Fibroblast of lung (primary cell): ENCODE results near the gene EIF4G1. TPM values are rescaled to one million over a fixed set of nuclear protein-coding genes. Genes with fewer than 3 reads are reported as not detected.

Source experiments
- DNase-seq, 2 donors: peaks; one replicate each; pipeline versions ENCODE4 v3.0.0 to v3.0.0-alpha.2; 2010; ENCODE audit warnings: low read depth in 2 of 2
- H2AFZ ChIP-seq: 2 replicates; pipeline ENCODE4 v1.5.1; 2012; ENCODE audit warnings: low read length, control low read depth, inconsistent platforms
- H3K27ac ChIP-seq: 2 replicates; pipeline ENCODE4 v1.5.1; 2011; ENCODE audit warnings: low read length, control low read depth; ENCODE audit not compliant: insufficient read depth
- H3K27me3 ChIP-seq: 2 replicates; pipeline ENCODE4 v1.5.1; 2011; ENCODE audit warnings: mild to moderate bottlenecking, low read length; ENCODE audit not compliant: control insufficient read depth, insufficient read depth
- H3K36me3 ChIP-seq: 2 replicates; pipeline ENCODE4 v1.5.1; 2011; ENCODE audit warnings: low read length; ENCODE audit not compliant: control insufficient read depth, insufficient read depth
- H3K4me1 ChIP-seq: 2 replicates; pipeline ENCODE4 v1.5.1; 2011; ENCODE audit warnings: low read length; ENCODE audit not compliant: control insufficient read depth, insufficient read depth; ENCODE audit errors: extremely low read depth
- H3K4me2 ChIP-seq: 2 replicates; pipeline ENCODE4 v1.5.1; 2011; ENCODE audit warnings: low read length, control low read depth; ENCODE audit not compliant: insufficient read depth; ENCODE audit errors: extremely low read depth
- H3K4me3 ChIP-seq, 4 experiments: fragments of 200-600 bp in 1 of 4; sonication (generic) in 1 of 4; replicated peaks in 1 of 4; 2 replicates each; pipeline ENCODE4 v1.5.1; 2011 to 2016; ENCODE audit warnings: low read length in 4 of 4, low read depth in 3 of 4, mild to moderate bottlenecking in 3 of 4, control low read depth in 2 of 4, inconsistent platforms in 1 of 4, mixed read lengths in 1 of 4; ENCODE audit not compliant: insufficient read depth in 1 of 4; ENCODE audit errors: control extremely low read depth in 1 of 4
- H3K79me2 ChIP-seq: 2 replicates; pipeline ENCODE4 v1.5.1; 2012; ENCODE audit warnings: mild to moderate bottlenecking, low read length, inconsistent platforms; ENCODE audit not compliant: control insufficient read depth, insufficient read depth
- H3K9ac ChIP-seq: 2 replicates; pipeline ENCODE4 v1.5.1; 2011; ENCODE audit warnings: mild to moderate bottlenecking, low read length, control low read depth; ENCODE audit not compliant: insufficient read depth
- H3K9me3 ChIP-seq: 2 replicates; pipeline ENCODE4 v1.5.1; 2012; ENCODE audit warnings: low read depth, low read length; ENCODE audit not compliant: control insufficient read depth, insufficient read depth
- H4K20me1 ChIP-seq: 2 replicates; pipeline ENCODE4 v1.5.1; 2011; ENCODE audit warnings: low read length; ENCODE audit not compliant: control insufficient read depth, insufficient read depth; ENCODE audit errors: extremely low read depth
- EZH2 ChIP-seq: IDR thresholded peaks from 2 replicates; pipeline ENCODE4 v1.5.1; 2012; ENCODE audit warnings: low read length, control low read depth, mild to moderate bottlenecking; ENCODE audit errors: missing control alignments
- polyA plus RNA-seq, 2 donors: library from polyadenylated mRNA; depleted of rRNA in 1 of 2; stranded (reverse) in 1 of 2; unstranded in 1 of 2; fragments of >200 nt; gene quantifications; 2 replicates each; pipeline ENCODE4 v1.2.1, GENCODE V29; 2011 to 2012; ENCODE audit warnings: missing spikeins in 1 of 2
- total RNA-seq: library from RNA; depleted of rRNA; stranded (reverse); fragments of >200 nt; gene quantifications from 2 replicates; pipeline ENCODE4 v1.2.1, GENCODE V29; 2014
- TF ChIP-seq, protein P1 (sequence below), 2 donors: IDR thresholded peaks in 1 of 2; conservative IDR thresholded peaks in 1 of 2; 1 replicate in 1 of 2; 2 replicates in 1 of 2; pipeline ENCODE4 v1.5.1; 2011 to 2012; ENCODE audit warnings: low read length in 2 of 2, control low read depth in 1 of 2, inconsistent platforms in 1 of 2, low read depth in 1 of 2, mild to moderate bottlenecking in 1 of 2

Gene EIF4G1
- total and polyA plus RNA-seq, 2 donors (not counting 1 experiment from before 2014, with no cell fraction given), result 235 to 263 TPM

DNA sequence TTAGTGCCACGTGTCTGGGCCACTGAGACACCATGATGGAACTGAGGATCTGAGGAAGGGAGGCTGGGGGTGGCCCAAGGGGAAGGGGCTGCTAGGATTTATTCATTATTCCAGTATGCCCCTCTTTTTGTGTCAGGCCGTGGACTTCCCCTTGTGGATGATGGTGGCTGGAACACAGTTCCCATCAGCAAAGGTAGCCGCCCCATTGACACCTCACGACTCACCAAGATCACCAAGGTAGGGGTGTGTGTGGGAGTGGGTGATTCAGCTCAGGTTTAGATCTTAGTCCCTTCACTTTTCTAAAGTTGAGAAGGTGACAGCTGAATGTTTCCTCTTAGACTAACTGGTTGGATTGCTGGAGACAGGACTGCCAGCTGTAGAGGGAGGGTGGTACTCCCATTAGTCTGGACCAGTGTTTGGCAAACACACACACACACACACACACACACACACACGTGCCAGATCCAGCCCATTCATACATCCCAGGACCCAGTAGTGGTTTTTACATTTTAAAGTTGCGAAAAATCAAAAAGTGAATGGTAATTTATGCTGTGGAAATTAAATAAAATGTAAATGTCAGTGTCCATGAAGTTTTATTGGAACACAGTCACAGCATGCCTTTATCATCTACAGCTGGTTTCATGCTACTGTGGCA is 11.4 kb downstream of the EIF4G1 start:
- Histone ChIP-seq H3K4me3 (no peak overlapping the region), H3K36me3 (peaks cover 64% of the 10 kb centered on the region), H3K79me2 (peaks cover 62% of the 10 kb centered on the region), H3K9me3 (no peaks in the 10 kb centered on the region), H3K4me1 (peaks cover 3% of the 10 kb centered on the region), H4K20me1 (no peaks in the 10 kb centered on the region), H2AFZ (no peak overlapping the region), H3K27me3 (no peaks in the 10 kb centered on the region), H3K27ac (no peak overlapping the region), H3K4me2 (no peak overlapping the region), H3K9ac (no peak overlapping the region)
- TF ChIP-seq, protein P1, sequence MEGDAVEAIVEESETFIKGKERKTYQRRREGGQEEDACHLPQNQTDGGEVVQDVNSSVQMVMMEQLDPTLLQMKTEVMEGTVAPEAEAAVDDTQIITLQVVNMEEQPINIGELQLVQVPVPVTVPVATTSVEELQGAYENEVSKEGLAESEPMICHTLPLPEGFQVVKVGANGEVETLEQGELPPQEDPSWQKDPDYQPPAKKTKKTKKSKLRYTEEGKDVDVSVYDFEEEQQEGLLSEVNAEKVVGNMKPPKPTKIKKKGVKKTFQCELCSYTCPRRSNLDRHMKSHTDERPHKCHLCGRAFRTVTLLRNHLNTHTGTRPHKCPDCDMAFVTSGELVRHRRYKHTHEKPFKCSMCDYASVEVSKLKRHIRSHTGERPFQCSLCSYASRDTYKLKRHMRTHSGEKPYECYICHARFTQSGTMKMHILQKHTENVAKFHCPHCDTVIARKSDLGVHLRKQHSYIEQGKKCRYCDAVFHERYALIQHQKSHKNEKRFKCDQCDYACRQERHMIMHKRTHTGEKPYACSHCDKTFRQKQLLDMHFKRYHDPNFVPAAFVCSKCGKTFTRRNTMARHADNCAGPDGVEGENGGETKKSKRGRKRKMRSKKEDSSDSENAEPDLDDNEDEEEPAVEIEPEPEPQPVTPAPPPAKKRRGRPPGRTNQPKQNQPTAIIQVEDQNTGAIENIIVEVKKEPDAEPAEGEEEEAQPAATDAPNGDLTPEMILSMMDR (conservative IDR thresholded peaks at IDR 0.05 in 1 of 2, IDR thresholded peaks at IDR 0.05 in 1 of 2; ENCODE audit: low read depth in 1 of 2, low read length in 2 of 2), result no peak
- TF ChIP-seq EZH2, result no peak
- no peak for DNase-seq

DNA sequence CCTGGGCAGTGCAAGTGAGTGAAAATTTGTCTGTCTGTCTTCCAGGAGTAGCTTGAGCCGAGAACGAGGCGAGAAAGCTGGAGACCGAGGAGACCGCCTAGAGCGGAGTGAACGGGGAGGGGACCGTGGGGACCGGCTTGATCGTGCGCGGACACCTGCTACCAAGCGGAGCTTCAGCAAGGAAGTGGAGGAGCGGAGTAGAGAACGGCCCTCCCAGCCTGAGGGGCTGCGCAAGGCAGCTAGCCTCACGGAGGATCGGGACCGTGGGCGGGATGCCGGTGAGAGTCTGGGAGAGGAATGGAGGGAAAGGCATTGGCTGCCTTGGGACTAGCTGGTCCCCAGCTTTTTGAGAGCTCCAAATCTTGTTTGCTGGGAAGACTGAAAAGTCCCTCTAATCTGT is 12.8 kb downstream of the EIF4G1 start:
- Histone ChIP-seq H3K36me3 (peaks cover 58% of the 10 kb centered on the region), H3K4me2 (no peak overlapping the region), H3K27ac (no peak overlapping the region), H3K27me3 (no peaks in the 10 kb centered on the region), H4K20me1 (no peaks in the 10 kb centered on the region), H3K4me1 (peaks cover 6% of the 10 kb centered on the region), H3K9me3 (no peaks in the 10 kb centered on the region), H3K9ac (no peak overlapping the region), H2AFZ (no peak overlapping the region), H3K79me2 (peaks cover 56% of the 10 kb centered on the region), H3K4me3 (no peak overlapping the region)
- TF ChIP-seq, protein P1 (conservative IDR thresholded peaks at IDR 0.05 in 1 of 2, IDR thresholded peaks at IDR 0.05 in 1 of 2; ENCODE audit: low read depth in 1 of 2, low read length in 2 of 2), result no peak
- no peak for TF ChIP-seq EZH2
- no peak for DNase-seq

DNA sequence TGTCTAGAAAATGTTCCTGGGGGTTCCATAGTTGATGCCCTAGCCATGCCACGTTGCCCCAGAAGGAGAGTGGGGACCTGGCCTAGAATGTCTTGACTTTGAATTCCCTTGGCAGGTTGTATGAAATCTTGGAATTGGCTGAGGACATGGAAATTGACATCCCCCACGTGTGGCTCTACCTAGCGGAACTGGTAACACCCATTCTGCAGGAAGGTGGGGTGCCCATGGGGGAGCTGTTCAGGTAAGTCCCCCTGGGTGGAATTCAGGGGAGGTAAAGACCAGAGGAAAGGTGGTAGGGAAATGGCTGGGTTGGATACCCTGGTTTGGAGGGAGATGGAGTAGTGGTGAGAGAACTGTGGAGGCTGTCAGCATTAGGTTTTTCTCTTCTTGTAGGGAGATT is 14.1 kb downstream of the EIF4G1 start:
- no peak overlapping the region for H3K4me2 ChIP-seq
- H3K79me2 ChIP-seq, result peaks cover 47% of the 10 kb centered on the region
- no peak overlapping the region for H3K9ac ChIP-seq
- DNase-seq, result no peak
- no peak overlapping the region for H2AFZ ChIP-seq
- no peak overlapping the region for H3K4me3 ChIP-seq
- H3K36me3 ChIP-seq, result peaks cover 51% of the 10 kb centered on the region
- H3K4me1 ChIP-seq, result peaks cover 11% of the 10 kb centered on the region
- no peak for TF ChIP-seq EZH2
- TF ChIP-seq, protein P1 (conservative IDR thresholded peaks at IDR 0.05 in 1 of 2, IDR thresholded peaks at IDR 0.05 in 1 of 2; ENCODE audit: low read depth in 1 of 2, low read length in 2 of 2), result no peak
- no peak overlapping the region for H3K27ac ChIP-seq
- no peaks in the 10 kb centered on the region for H3K9me3 ChIP-seq
- H3K27me3 ChIP-seq, result no peaks in the 10 kb centered on the region
- H4K20me1 ChIP-seq, result no peaks in the 10 kb centered on the region
